ENCODE measurements around the gene ATP1A4.

DNA sequence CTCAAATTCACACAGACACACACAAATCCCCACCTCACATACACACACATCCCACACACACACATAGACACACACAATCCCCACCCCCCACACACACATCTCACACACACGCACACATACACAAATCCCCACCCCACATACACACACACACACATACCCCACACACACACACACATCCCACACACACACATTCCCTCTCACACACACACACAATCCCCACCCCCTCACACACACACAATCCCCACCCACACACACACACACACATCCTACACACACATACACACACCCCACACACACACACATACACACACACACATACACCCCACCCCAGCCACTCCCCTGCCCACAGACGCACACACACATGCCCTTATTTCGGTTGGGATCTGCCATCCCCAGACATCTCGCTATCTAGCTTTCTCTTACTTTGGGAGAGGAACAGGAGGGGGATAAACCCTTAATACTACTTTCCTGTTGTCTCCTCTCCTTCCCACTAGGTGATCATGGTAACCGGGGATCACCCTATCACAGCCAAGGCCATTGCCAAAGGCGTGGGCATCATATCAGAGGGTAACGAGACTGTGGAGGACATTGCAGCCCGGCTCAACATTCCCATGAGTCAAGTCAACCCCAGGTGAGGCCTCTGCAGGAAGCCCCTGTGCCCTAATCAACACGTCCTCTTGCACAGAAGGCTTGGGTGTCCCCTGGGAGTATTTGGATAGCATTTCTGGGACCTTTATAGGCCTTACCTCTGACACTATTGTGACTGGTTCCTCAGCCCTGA is 17.2 kb upstream of the ATP1A4 start:
- TF ChIP-seq EP300 (IDR thresholded peaks at IDR 0.05; ENCODE audit: low read length) (no peak), MEF2A (IDR thresholded peaks at IDR 0.05; ENCODE audit: control insufficient read depth, low read depth, low read length) (no peak), CTCF (IDR thresholded peaks at IDR 0.05 in 2 of 3, conservative IDR thresholded peaks at IDR 0.05 in 1 of 3; ENCODE audit: insufficient read depth in 2 of 3, low read depth in 1 of 3, low read length in 3 of 3) (no peak), HCFC1 (IDR thresholded peaks at IDR 0.05; ENCODE audit: low read depth, low read length) (no peak), HEY1 (CRISPR knock-in tag; IDR thresholded peaks at IDR 0.05; ENCODE audit: borderline replicate concordance) (no peak), EZH2 (IDR thresholded peaks at IDR 0.05; ENCODE audit: borderline replicate concordance, low read depth, low read length) (no peak)
- TF ChIP-seq, protein P1, sequence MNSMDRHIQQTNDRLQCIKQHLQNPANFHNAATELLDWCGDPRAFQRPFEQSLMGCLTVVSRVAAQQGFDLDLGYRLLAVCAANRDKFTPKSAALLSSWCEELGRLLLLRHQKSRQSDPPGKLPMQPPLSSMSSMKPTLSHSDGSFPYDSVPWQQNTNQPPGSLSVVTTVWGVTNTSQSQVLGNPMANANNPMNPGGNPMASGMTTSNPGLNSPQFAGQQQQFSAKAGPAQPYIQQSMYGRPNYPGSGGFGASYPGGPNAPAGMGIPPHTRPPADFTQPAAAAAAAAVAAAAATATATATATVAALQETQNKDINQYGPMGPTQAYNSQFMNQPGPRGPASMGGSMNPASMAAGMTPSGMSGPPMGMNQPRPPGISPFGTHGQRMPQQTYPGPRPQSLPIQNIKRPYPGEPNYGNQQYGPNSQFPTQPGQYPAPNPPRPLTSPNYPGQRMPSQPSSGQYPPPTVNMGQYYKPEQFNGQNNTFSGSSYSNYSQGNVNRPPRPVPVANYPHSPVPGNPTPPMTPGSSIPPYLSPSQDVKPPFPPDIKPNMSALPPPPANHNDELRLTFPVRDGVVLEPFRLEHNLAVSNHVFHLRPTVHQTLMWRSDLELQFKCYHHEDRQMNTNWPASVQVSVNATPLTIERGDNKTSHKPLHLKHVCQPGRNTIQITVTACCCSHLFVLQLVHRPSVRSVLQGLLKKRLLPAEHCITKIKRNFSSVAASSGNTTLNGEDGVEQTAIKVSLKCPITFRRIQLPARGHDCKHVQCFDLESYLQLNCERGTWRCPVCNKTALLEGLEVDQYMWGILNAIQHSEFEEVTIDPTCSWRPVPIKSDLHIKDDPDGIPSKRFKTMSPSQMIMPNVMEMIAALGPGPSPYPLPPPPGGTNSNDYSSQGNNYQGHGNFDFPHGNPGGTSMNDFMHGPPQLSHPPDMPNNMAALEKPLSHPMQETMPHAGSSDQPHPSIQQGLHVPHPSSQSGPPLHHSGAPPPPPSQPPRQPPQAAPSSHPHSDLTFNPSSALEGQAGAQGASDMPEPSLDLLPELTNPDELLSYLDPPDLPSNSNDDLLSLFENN (IDR thresholded peaks at IDR 0.05; ENCODE audit: low read depth in 2 of 2, low read length in 2 of 2), result no peak

Measured in K562 (cell line).